Fibroblast of the aortic adventitia (primary cell): ENCODE measurements around the gene GUSB. TPM values are rescaled to one million over a fixed set of nuclear protein-coding genes. Genes with fewer than 3 reads are reported as not detected.
"Not testable (repeated sequence)": the region's sequence is repeated elsewhere in the genome, so short reads cannot be mapped to it uniquely, and the experiment has no call there.

Experiments used
- DNase-seq: peaks from one replicate; pipeline ENCODE4 v3.0.0-alpha.2; 2010; ENCODE audit warnings: low read depth
- H3K4me3 ChIP-seq: 2 replicates; pipeline ENCODE4 v1.5.1; 2011; ENCODE audit warnings: low read depth, mild to moderate bottlenecking, control low read depth, low read length, moderate library complexity
- CTCF ChIP-seq: IDR thresholded peaks from 2 replicates; pipeline ENCODE4 v1.5.1; 2011; ENCODE audit warnings: mild to moderate bottlenecking, low read length, control low read depth, inconsistent platforms; ENCODE audit not compliant: insufficient read depth
- total RNA-seq: library from RNA; depleted of rRNA; stranded (reverse); fragments of >200 nt; gene quantifications from 2 replicates; pipeline ENCODE4 v1.2.3, GENCODE V29; 2012; ENCODE audit warnings: low replicate concordance

The GUSB gene
- total RNA-seq, 1 donor, result 22.3 TPM

- TF ChIP-seq CTCF, result no peak
- no peak for DNase-seq
- H3K4me3 ChIP-seq, result no peak overlapping the region
Measured at GRCh38 chr7:65960351-65961074, 21.5 kb downstream of the GUSB start.

GRCh38 chr7:65955718-65956117 is 26.3 kb downstream of the GUSB start:
- no peak overlapping the region for H3K4me3 ChIP-seq
- DNase-seq, result no peak
- no peak for TF ChIP-seq CTCF

GRCh38 chr7:65953890-65954450 is 28.0 kb downstream of the GUSB start:
- no peak for TF ChIP-seq CTCF
- DNase-seq, result no peak
- H3K4me3 ChIP-seq, result no peak overlapping the region

- H3K4me3 ChIP-seq, result no peak overlapping the region
- no peak for DNase-seq
- no peak for TF ChIP-seq CTCF
Measured at GRCh38 chr7:65953001-65953720, 28.9 kb downstream of the GUSB start.

GRCh38 chr7:65951837-65952578 is 30.0 kb downstream of the GUSB start:
- peak; percentile 5 for DNase-seq
- no peak for TF ChIP-seq CTCF
- H3K4me3 ChIP-seq, result no peak overlapping the region

GRCh38 chr7:65946904-65947303 is 35.1 kb downstream of the GUSB start:
- no peak for TF ChIP-seq CTCF
- no peak for DNase-seq
- H3K4me3 ChIP-seq, result no peak overlapping the region

- not testable (repeated sequence) for H3K4me3 ChIP-seq, DNase-seq
Measured at GRCh38 chr7:65945787-65946186, 36.2 kb downstream of the GUSB start.
